Measurements from ENCODE around the gene GPR149.

Gene GPR149

GRCh38 chr3:154304116-154304786 is 125.7 kb downstream of the GPR149 start:
- TF ChIP-seq ISL1 (CRISPR knock-in tag; IDR thresholded peaks at IDR 0.05) (no peak), OSR1 (CRISPR knock-in tag; IDR thresholded peaks at IDR 0.05) (no peak), ZNF8 (CRISPR knock-in tag; IDR thresholded peaks at IDR 0.05) (no peak), BACH2 (CRISPR knock-in tag; IDR thresholded peaks at IDR 0.05; ENCODE audit: borderline replicate concordance) (no peak), PPARA (CRISPR knock-in tag; IDR thresholded peaks at IDR 0.05; ENCODE audit: borderline replicate concordance) (no peak), SNAI2 (CRISPR knock-in tag; IDR thresholded peaks at IDR 0.05) (no peak), RARB (CRISPR knock-in tag; IDR thresholded peaks at IDR 0.05) (no peak), ZNF70 (CRISPR knock-in tag; IDR thresholded peaks at IDR 0.05) (no peak), ZFP3 (CRISPR knock-in tag; IDR thresholded peaks at IDR 0.05) (no peak), TCF4 (CRISPR knock-in tag; IDR thresholded peaks at IDR 0.05; ENCODE audit: borderline replicate concordance) (no peak), PATZ1 (CRISPR knock-in tag; IDR thresholded peaks at IDR 0.05; ENCODE audit: borderline replicate concordance) (no peak)
- 0 out of 3 replicates have a peak, but pooled peaks have one; percentile 28 for ATAC-seq

DNA sequence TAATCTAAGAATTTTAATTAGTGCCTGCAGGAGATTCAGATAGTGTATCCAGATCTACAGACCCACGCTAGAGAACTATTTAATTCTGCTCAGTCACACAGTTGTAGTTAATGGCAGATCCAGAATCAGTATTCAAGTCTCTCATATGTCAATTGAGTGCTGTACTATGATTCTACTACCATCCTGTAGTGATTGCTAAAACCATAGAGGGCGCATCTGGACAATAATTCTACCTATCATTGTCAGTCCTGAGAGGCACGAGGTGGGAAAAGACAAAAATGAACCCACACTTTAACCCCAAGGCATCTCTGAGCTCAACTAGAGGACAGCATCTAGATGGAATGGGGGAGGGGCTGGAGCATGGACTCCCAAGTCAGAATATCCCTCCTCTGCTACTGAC is 128.4 kb downstream of the GPR149 start:
- peak; percentile 44; the same call in 2 of the 3 replicates for ATAC-seq
- TF ChIP-seq ZNF8 (CRISPR knock-in tag; IDR thresholded peaks at IDR 0.05) = no peak
- TF ChIP-seq GLIS3 (CRISPR knock-in tag; IDR thresholded peaks at IDR 0.05) = no peak
- no peak for TF ChIP-seq ZFP30 (CRISPR knock-in tag; IDR thresholded peaks at IDR 0.05)
- no peak for TF ChIP-seq ZC3H10 (CRISPR knock-in tag; IDR thresholded peaks at IDR 0.05)
- TF ChIP-seq RARB (CRISPR knock-in tag; IDR thresholded peaks at IDR 0.05) = no peak
- no peak for TF ChIP-seq ZNF70 (CRISPR knock-in tag; IDR thresholded peaks at IDR 0.05)
- no peak for TF ChIP-seq TCF4 (CRISPR knock-in tag; IDR thresholded peaks at IDR 0.05; ENCODE audit: borderline replicate concordance)
- TF ChIP-seq TSHZ2 (CRISPR knock-in tag; IDR thresholded peaks at IDR 0.05) = no peak
- no peak for TF ChIP-seq PPARA (CRISPR knock-in tag; IDR thresholded peaks at IDR 0.05; ENCODE audit: borderline replicate concordance)
- no peak for TF ChIP-seq POU6F1 (CRISPR knock-in tag; IDR thresholded peaks at IDR 0.05; ENCODE audit: borderline replicate concordance, low read depth)
- no peak for TF ChIP-seq ARNTL (CRISPR knock-in tag; IDR thresholded peaks at IDR 0.05; ENCODE audit: borderline replicate concordance, low read depth)
- TF ChIP-seq OSR1 (CRISPR knock-in tag; IDR thresholded peaks at IDR 0.05) = no peak
- TF ChIP-seq ISL1 (CRISPR knock-in tag; IDR thresholded peaks at IDR 0.05) = no peak
- no peak for TF ChIP-seq PATZ1 (CRISPR knock-in tag; IDR thresholded peaks at IDR 0.05; ENCODE audit: borderline replicate concordance)
- TF ChIP-seq BACH2 (CRISPR knock-in tag; IDR thresholded peaks at IDR 0.05; ENCODE audit: borderline replicate concordance) = no peak
- no peak for TF ChIP-seq CREB5 (CRISPR knock-in tag; IDR thresholded peaks at IDR 0.05; ENCODE audit: low read depth)
- no peak for TF ChIP-seq TOX (CRISPR knock-in tag; IDR thresholded peaks at IDR 0.05; ENCODE audit: borderline replicate concordance)
- TF ChIP-seq CSDC2 (CRISPR knock-in tag; IDR thresholded peaks at IDR 0.05) = no peak
- no peak for TF ChIP-seq ZNF565 (CRISPR knock-in tag; conservative IDR thresholded peaks at IDR 0.05; ENCODE audit: low read depth)

Measured in SK-N-SH treated with all-trans-retinoic acid at 6 μM for 48 hours (cell line).